HG03432 (cell line): ENCODE data around the gene IER5L.
"Not testable (repeated sequence)": the region's sequence is repeated elsewhere in the genome, so short reads cannot be mapped to it uniquely, and the experiment has no call there.

Source experiments
- ATAC-seq: cut with Tn5 transposase; IDR thresholded peaks from one replicate; pipeline ENCODE4 v1.9.1; 2021; ENCODE audit warnings: mild to moderate bottlenecking, moderate library complexity; ENCODE audit not compliant: unreplicated experiment

IER5L gene

GRCh38 chr9:129141066-129142041 is 36.7 kb downstream of the IER5L start:
- peak; percentile 29 for ATAC-seq

- peak; percentile 17 for ATAC-seq
Measured at GRCh38 chr9:129140397-129141065, 37.5 kb downstream of the IER5L start.

- ATAC-seq = peak; percentile 61
Measured at GRCh38 chr9:129139993-129140396, 38.1 kb downstream of the IER5L start.

DNA sequence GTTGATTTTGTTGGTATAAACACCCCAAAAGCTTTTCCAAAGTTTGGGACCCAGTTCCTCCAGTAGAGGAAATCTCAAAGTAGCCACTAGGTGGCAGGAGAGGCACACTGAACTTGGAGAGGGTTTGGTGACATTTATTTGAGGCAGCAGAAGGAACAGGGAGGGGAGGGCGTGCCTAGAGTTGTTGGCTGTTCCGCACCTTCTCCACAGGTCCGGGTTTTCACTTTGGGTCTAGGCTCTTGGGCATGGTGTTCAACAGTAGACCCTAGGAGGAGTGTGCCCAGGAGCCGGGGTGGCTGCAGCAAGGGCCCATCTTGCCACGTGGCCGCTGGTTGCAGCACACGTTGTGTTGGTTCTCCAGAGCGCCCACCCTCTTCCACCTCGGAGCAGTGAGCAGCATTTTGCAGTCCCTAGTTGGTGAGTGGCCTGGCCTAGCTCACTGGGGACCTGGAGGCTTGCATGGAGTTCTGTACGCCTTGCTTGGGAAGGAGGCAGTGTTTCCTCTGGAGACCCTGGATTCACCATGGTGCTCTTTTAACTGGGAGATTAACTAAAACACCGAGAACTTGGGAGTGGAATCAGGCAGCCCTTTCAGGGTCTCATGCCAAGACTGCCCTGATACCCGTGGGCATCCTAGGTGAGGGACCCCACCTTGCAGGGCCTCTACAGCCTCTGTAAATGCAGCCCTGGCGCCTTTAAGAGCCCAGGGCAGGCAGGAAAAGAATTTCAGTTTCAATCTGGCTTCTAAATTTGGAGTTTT is 38.6 kb downstream of the IER5L start:
- ATAC-seq = peak; percentile 35

- no peak for ATAC-seq
Measured at GRCh38 chr9:129138476-129139232, 39.4 kb downstream of the IER5L start.

- ATAC-seq = no peak
Measured at GRCh38 chr9:129138144-129138462, 40.0 kb downstream of the IER5L start.

GRCh38 chr9:129137292-129138143 is 40.5 kb downstream of the IER5L start:
- ATAC-seq = no peak

- ATAC-seq = no peak
Measured at GRCh38 chr9:129136446-129137035, 41.5 kb downstream of the IER5L start.

- ATAC-seq = no peak
Measured at GRCh38 chr9:129135476-129135875, 42.6 kb downstream of the IER5L start.

- ATAC-seq = no peak
Measured at GRCh38 chr9:129133082-129133481, 45.0 kb downstream of the IER5L start.

DNA sequence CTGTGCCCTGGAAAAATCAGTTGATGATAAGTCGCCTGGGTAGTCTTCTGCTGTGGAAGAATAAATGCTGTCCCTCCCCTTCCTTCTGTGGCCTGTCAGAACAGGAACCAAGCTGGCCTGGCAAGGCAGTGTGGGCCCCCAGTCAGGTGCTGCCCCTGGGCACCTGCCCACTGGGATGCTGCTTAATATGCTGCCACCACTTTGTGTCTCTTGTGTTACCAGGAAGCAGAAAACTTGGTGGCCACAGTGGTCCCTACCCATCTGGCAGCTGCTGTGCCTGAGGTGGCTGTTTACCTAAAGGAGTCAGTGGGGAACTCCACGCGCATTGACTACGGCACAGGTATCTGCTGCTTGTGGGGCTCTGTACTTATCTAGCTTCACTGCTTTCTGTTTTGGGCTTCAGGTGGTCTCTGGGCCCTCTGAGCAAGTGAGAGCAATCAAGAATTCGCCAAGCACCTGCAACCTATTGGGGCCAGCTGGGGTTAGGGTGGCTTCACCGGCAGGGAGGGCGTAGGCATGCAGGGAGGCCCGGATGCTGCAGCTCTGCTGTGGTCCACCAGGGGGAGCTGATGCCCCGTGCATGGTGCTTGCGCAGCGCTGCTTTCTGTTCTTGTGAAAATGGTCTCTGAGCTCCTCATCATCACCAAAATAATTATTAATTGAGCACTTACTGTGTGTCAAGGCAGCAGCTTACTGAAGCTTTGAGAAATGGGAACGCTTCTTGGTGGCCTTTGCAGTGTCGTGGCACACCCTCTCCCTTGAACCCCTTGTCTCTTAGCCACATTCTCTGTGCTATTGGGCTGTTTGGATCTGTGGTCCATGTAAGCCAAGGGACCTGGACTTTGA is 46.5 kb downstream of the IER5L start:
- peak; percentile 72 for ATAC-seq

GRCh38 chr9:129130791-129131190 is 47.3 kb downstream of the IER5L start:
- no peak for ATAC-seq

DNA sequence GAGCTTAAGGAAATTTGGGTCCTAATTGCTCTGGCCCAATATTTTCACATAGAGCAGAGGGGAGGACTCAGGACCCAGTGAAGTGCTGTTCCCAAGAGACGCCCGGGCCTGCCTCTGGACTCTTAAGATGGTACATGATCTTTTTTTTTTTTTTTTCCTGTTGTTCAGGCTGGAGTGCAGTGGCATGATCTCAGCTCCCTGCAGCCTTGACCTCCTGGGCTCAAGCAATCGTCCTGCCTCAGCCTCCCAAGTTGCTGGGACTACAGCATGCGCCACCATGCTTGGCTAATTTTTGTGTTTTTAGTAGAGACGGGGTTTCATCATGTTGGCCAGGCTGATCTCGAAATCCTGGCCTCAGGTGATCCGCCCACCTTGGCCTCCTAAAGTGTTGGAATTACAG is 47.8 kb downstream of the IER5L start:
- ATAC-seq = not testable (repeated sequence)

GRCh38 chr9:129128689-129129088 is 49.4 kb downstream of the IER5L start:
- ATAC-seq = no peak

DNA sequence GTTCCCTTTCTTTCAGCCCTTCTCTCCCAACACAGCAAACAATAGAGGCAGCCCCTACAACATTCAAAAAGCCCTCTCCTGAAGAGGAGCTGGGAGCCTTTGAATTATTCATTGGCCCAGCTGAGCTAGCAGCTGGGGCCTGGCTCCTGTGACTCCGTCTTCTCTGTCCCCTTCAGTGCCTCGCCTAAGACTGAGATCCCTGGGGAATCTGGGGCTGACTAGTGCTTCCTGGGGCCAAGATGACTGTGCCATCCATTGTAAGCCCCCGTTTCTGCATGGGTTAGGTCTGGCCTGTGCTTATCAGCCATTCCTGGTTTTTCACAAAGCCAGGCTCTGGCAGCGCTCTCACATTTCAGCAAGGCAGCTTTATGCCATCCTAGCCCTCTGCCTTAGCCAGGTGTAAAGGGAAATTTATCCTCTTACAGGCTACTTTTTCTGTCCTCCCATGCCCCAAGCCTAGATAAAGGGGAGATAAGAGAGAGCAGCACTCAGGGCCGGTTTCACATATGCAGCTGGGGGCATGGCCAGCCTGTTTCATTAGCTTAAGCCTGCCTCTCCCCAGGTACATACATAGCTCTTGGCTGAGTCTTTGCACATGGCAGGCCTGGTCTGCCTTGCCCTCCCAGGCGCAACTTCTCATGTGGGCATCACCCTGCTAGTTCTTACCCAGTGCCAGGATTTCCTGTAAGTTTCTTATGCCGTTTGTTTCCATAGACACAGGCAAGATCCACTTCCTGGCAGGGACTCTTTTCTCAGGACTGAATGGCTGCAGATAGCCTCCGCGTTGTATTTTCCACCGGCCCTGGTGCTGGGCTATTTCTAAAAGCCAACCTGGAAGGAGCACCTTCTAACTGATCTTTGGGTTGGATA is 51.1 kb downstream of the IER5L start:
- no peak for ATAC-seq
